ENCODE measurements around the gene NSG1.
"Not testable (repeated sequence)": the region's sequence is repeated elsewhere in the genome, so short reads cannot be mapped to it uniquely, and the experiment has no call there.

The NSG1 gene

DNA sequence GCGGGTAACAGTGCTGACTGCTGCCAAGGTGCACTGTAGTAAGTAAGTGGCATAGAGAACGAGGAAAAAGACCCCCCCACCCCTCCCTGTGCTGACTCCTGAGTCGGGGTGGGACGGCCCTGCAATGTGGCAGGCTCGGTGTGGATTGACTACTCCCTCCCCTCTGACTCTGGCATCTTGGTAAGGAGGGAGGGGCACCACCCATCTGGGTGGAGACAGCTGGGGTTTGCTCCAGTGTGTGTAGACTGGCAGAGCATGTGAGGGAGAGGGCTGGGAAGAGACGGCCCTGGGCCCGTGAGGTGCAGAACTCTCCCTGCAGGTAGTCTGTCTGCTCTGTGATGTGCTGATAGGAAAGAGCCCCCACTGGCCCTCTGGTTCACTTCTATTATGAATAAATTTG is 31.0 kb downstream of the NSG1 start:
- no peak for DNase-seq

- DNase-seq, result no peak
These were observed 31.9 kb downstream of the NSG1 start for GRCh38 chr4:4418676-4419390.

GRCh38 chr4:4419896-4420295 is 33.0 kb downstream of the NSG1 start:
- DNase-seq, result no peak

GRCh38 chr4:4420421-4420820 is 33.5 kb downstream of the NSG1 start:
- no peak for DNase-seq

GRCh38 chr4:4421356-4421755 is 34.5 kb downstream of the NSG1 start:
- no peak for DNase-seq

- DNase-seq, result not testable (repeated sequence)
These were observed 35.2 kb downstream of the NSG1 start for GRCh38 chr4:4422117-4422516.

GRCh38 chr4:4422856-4423499 is 36.1 kb downstream of the NSG1 start:
- no peak for DNase-seq

DNA sequence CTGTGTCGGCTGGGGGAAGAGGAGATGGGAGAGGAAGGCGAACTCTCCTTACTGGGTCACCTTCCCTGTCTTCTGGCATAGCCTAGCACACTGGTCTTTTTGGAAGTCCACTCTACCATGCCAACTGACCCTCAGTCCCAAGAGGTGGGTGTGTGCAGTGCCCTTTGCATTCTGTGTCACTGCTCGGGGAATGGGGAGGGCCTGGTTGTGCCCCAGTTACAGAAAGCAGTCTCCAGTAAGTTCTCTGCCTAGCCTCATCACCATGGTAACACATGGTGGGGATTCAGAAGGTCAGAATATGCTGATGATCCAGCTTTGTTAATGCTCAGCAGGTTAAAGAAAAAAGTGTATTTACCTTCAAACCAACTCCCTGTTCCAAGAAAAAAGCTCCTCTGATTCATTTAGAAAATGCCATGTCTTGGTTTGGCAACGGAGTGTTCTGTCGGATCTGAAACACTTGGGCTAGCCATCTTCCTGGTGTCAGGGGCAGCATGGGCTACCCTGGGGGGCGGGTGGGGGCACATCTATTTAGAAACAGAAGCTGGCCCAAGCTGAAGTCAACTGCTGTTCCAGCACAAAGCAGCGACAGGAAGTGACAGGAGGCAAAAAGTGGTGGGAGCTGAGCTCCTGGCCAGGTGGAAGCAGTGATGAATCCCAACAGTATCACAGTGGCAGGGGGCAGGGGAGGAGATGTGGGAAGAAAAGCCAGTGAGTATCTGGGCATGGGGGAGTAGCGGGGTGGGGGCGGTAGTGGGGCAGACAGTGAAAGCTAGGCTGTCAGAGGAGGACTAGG is 37.0 kb downstream of the NSG1 start:
- no peak for DNase-seq

GRCh38 chr4:4424499-4425115 is 37.7 kb downstream of the NSG1 start:
- DNase-seq, result no peak

- no peak for DNase-seq
These were observed 38.3 kb downstream of the NSG1 start for GRCh38 chr4:4425119-4425690.

DNA sequence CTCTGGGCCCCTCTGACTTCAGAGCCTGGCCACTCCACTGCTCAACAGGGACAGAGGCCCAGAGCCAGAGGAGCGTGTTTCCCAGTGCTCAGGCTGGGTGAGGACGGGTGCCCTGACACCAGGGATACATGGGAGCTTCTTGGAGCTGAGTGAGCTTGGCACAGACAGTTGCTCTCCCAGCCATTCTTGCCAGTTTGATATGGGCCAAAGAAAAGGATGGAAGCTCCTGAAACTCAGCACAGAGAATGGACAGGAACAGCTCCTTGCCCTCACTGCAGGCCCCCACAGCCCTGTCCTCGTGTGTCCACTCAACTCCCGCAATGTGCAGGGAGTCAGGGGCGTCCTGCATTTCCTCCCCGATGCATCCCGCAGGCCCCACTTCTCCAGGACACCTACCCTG is 38.8 kb downstream of the NSG1 start:
- no peak for DNase-seq

- DNase-seq, result no peak
These were observed 39.7 kb downstream of the NSG1 start for GRCh38 chr4:4426511-4427120.

- no peak for DNase-seq
These were observed 40.4 kb downstream of the NSG1 start for GRCh38 chr4:4427121-4427870.

DNA sequence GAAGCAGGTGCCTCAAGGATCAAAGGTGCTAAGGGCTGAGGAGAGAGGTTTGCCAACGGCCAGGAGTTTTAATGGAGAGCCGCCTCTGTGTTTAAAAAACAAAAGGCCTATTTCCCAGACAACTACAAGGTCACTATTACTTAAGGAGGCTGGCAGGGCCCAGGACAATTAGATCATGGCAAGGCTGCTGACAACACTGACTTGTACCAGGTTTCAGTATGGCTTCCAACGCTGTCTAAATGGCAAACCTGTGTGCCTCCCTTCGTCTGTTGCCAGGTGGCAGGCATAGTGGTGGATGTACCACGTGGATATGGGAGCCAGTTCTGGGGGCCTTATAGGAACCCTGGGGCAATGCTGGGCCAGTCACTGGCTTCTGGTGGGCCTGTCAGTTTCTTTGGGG is 41.0 kb downstream of the NSG1 start:
- DNase-seq, result no peak

GRCh38 chr4:4428966-4429875 is 42.3 kb downstream of the NSG1 start:
- DNase-seq, result no peak

- no peak for DNase-seq
These were observed 43.7 kb downstream of the NSG1 start for GRCh38 chr4:4430492-4431195.

DNA sequence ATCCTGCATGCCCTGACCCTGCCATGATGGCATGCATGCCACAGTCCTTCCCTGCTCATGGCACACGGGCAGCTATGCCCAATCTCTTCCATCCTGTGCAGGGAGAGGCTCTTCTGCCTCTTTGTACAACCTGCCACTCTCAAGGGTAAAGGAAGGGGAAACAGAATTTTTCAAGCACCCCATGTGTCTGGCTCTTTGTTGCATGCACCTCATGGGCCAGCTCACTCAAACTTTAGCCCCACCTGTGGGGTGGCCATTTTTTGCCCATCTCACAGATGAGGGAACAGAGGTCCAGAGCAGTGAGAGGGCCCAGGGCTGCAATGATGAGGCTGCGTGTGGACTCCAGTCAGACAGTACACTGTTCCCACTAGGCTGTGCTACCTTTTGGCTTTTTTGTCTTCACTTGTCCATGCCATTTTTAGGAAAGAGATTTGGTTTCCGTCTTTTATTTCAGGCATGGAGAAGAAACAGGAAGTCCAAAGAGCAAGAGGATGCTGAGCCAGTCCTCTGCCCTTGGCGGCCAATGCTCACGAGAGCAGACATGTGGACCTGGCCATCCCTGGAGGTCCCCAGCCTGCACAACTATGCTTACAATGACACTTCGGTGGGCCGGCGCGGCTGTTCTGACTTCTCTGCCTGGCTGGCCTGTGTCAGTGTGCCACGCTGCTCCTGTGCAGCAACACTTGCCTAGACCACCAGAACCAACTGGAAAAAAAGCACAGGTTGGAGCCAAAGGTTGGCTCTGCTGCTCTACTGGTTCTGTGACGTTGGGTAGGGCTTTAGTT is 45.6 kb downstream of the NSG1 start:
- no peak for DNase-seq

- no peak for DNase-seq
These were observed 47.0 kb downstream of the NSG1 start for GRCh38 chr4:4433941-4434340.

DNA sequence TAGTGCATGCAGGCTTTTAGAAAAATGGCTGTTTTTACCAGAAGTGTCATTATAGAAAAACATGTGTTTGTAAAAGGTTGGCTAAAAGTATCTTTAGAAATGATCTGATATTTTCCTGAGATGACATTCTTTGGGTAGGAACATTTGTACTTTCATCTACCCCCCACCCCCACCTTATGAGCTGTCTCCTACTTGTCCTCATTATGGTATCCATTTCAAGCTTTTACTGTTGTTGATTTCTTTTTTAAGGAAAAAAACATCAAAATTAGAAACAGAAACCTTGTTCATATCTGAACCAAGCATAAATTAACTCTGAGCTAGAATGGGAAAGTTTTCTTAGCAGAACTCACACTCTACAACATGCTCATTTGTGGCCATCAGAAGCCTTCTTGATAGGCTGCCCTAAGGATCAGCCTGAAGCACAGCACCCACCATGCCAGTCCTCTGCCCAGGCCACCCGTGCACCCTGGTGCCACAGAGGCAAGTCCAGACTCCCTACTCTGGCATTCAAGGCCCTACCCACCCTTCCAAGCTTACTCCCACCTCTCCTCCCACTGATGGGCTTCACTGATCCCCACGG is 49.4 kb downstream of the NSG1 start:
- DNase-seq, result no peak
